Measurements from ENCODE around the gene EXOC6B.

DNA sequence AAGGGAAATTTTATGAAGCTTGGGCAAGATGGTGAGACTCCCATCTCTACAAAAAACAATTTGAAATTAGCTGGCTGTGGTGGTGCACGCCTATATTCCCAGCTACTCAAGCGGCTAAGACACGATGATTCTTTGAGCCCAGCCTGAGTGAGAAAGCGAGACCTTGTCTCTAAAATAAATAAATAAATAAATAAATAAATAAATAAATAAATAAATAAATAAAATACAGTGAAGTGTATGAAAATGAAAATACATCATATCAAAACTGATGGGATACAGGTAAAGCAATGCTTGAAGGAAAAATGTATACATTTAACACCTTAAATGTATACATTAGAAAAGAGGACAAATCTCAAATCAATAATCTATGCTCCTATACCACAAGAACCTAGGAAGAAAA, 15.7 kb downstream of the EXOC6B start:
- TF ChIP-seq, protein P1, sequence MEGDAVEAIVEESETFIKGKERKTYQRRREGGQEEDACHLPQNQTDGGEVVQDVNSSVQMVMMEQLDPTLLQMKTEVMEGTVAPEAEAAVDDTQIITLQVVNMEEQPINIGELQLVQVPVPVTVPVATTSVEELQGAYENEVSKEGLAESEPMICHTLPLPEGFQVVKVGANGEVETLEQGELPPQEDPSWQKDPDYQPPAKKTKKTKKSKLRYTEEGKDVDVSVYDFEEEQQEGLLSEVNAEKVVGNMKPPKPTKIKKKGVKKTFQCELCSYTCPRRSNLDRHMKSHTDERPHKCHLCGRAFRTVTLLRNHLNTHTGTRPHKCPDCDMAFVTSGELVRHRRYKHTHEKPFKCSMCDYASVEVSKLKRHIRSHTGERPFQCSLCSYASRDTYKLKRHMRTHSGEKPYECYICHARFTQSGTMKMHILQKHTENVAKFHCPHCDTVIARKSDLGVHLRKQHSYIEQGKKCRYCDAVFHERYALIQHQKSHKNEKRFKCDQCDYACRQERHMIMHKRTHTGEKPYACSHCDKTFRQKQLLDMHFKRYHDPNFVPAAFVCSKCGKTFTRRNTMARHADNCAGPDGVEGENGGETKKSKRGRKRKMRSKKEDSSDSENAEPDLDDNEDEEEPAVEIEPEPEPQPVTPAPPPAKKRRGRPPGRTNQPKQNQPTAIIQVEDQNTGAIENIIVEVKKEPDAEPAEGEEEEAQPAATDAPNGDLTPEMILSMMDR (conservative IDR thresholded peaks at IDR 0.05; ENCODE audit: low read length) = no peak
- no peak for TF ChIP-seq EZH2phosphoT487 (IDR thresholded peaks at IDR 0.05; ENCODE audit: borderline replicate concordance)
